Retinal pigment epithelial cell (primary cell): Measurements from ENCODE around the gene PCTP.

ENCODE experiments used
- DNase-seq: peaks from one replicate; pipeline ENCODE4 v3.0.0-alpha.2; 2010; ENCODE audit warnings: low read depth
- H3K4me3 ChIP-seq: 2 replicates; pipeline ENCODE4 v1.5.1; 2011; ENCODE audit warnings: mild to moderate bottlenecking, low read length, control low read depth, moderate library complexity
- CTCF ChIP-seq: conservative IDR thresholded peaks from 2 replicates; pipeline ENCODE4 v1.5.1; 2011; ENCODE audit warnings: low read depth, low read length, control low read depth, inconsistent platforms

Gene PCTP

GRCh38 chr17:55727920-55728319, 22.9 kb upstream of the PCTP start:
- TF ChIP-seq CTCF = no peak
- no peak overlapping the region for H3K4me3 ChIP-seq
- DNase-seq = no peak

GRCh38 chr17:55728361-55728760, 22.5 kb upstream of the PCTP start:
- no peak for DNase-seq
- no peak overlapping the region for H3K4me3 ChIP-seq
- TF ChIP-seq CTCF = no peak

GRCh38 chr17:55728833-55729232, 22.0 kb upstream of the PCTP start:
- H3K4me3 ChIP-seq = no peak overlapping the region
- DNase-seq = no peak
- no peak for TF ChIP-seq CTCF

- no peak for DNase-seq
- no peak overlapping the region for H3K4me3 ChIP-seq
- TF ChIP-seq CTCF = no peak
Observed at GRCh38 chr17:55729484-55729883, 21.4 kb upstream of the PCTP start.

- no peak for DNase-seq
Observed at GRCh38 chr17:55730380-55730779, 20.5 kb upstream of the PCTP start.

GRCh38 chr17:55730808-55731207, 20.0 kb upstream of the PCTP start:
- H3K4me3 ChIP-seq = no peak overlapping the region
- no peak for TF ChIP-seq CTCF
- DNase-seq = no peak

More at GRCh38 chr17:55730380-55730779, 20.5 kb upstream of the PCTP start:
- H3K4me3 ChIP-seq = no peak overlapping the region
- TF ChIP-seq CTCF = no peak

GRCh38 chr17:55731586-55732250, 19.1 kb upstream of the PCTP start:
- no peak overlapping the region for H3K4me3 ChIP-seq
- no peak for DNase-seq
- no peak for TF ChIP-seq CTCF
